ENCODE results near the gene PTGES3L. TPM values are rescaled to one million over a fixed set of nuclear protein-coding genes. Genes with fewer than 3 reads are reported as not detected.
A peak's percentile ranks its signal among the peaks of the same experiment; 100 is the strongest.

The PTGES3L gene
- total and polyA plus RNA-seq, 2 of the 13 experiments (the other 11 are each of a cell fraction or from before 2014, with no cell fraction given) = 1.2 to 2.9 TPM

DNA sequence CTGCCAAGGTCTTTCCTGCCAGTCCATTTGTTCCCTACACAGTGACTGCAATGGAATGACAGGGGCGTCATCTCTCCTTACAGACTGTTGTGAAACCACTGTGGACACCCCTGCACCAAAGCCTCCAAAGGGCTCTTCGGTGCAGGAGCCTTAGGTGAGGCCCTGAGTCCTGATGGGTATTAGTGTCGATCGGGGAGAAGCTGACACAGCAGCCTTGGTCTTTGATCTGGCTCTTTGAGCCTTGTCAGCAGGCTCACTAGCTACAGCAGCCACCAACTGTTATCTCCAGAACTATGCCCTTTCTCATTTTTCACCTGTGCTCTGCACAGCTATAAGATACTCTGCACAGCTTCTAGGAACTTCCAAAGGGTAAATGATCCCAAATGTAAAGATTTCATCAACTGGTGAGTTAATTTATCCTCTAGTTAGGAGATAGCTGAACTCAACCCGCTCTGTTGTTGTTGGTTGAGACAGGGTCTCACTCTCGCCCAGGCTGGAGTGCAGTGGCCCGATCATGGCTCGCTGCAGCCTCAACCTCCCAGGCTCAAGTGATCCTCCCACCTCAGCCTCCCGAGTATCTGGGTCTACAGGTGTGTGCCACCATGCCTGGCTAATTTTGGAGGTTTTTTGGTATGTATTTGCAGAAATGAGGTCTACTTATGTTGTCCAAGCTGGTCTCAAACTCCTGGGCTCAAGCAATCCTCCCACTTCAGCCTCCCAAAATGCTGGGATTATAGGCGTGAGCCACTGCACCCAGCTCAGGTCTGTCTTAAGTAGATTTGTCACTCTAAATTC is 59.6 kb downstream of the PTGES3L start (continued):
- TF ChIP-seq, protein P1, sequence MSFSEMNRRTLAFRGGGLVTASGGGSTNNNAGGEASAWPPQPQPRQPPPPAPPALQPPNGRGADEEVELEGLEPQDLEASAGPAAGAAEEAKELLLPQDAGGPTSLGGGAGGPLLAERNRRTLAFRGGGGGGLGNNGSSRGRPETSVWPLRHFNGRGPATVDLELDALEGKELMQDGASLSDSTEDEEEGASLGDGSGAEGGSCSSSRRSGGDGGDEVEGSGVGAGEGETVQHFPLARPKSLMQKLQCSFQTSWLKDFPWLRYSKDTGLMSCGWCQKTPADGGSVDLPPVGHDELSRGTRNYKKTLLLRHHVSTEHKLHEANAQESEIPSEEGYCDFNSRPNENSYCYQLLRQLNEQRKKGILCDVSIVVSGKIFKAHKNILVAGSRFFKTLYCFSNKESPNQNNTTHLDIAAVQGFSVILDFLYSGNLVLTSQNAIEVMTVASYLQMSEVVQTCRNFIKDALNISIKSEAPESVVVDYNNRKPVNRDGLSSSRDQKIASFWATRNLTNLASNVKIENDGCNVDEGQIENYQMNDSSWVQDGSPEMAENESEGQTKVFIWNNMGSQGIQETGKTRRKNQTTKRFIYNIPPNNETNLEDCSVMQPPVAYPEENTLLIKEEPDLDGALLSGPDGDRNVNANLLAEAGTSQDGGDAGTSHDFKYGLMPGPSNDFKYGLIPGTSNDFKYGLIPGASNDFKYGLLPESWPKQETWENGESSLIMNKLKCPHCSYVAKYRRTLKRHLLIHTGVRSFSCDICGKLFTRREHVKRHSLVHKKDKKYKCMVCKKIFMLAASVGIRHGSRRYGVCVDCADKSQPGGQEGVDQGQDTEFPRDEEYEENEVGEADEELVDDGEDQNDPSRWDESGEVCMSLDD (CRISPR knock-in tag; IDR thresholded peaks at IDR 0.05; ENCODE audit: borderline replicate concordance) = no peak
- TF ChIP-seq EHMT2 (IDR thresholded peaks at IDR 0.05; ENCODE audit: borderline replicate concordance, low read depth, low read length) (no peak), SMAD3 (CRISPR knock-in tag; IDR thresholded peaks at IDR 0.05) (peak; percentile 69; the same call in 1 of the 2 replicates), ZC3H4 (CRISPR knock-in tag; IDR thresholded peaks at IDR 0.05; ENCODE audit: borderline replicate concordance) (no peak), KDM5B (CRISPR knock-in tag; IDR thresholded peaks at IDR 0.05; ENCODE audit: borderline replicate concordance) (peak; percentile 85; the same call in 1 of the 2 replicates), NONO (IDR thresholded peaks at IDR 0.05) (no peak), NONO (CRISPR knock-in tag; conservative IDR thresholded peaks at IDR 0.05) (peak; percentile 63; the same call in 1 of the 2 replicates), ZNF598 (CRISPR knock-in tag; IDR thresholded peaks at IDR 0.05; ENCODE audit: borderline replicate concordance) (peak; percentile 79), BRD4 (CRISPR knock-in tag; IDR thresholded peaks at IDR 0.05) (no peak), HOXA7 (CRISPR knock-in tag; IDR thresholded peaks at IDR 0.05) (no peak), SALL1 (CRISPR knock-in tag; IDR thresholded peaks at IDR 0.05) (peak; percentile 92), ZNF20 (CRISPR knock-in tag; IDR thresholded peaks at IDR 0.05) (no peak), SOX6 (IDR thresholded peaks at IDR 0.05) (no peak), SOX6 (CRISPR knock-in tag; IDR thresholded peaks at IDR 0.05) (peak; percentile 86)
- TF ChIP-seq, protein P2, sequence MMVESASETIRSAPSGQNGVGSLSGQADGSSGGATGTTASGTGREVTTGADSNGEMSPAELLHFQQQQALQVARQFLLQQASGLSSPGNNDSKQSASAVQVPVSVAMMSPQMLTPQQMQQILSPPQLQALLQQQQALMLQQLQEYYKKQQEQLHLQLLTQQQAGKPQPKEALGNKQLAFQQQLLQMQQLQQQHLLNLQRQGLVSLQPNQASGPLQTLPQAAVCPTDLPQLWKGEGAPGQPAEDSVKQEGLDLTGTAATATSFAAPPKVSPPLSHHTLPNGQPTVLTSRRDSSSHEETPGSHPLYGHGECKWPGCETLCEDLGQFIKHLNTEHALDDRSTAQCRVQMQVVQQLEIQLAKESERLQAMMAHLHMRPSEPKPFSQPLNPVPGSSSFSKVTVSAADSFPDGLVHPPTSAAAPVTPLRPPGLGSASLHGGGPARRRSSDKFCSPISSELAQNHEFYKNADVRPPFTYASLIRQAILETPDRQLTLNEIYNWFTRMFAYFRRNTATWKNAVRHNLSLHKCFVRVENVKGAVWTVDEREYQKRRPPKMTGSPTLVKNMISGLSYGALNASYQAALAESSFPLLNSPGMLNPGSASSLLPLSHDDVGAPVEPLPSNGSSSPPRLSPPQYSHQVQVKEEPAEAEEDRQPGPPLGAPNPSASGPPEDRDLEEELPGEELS (CRISPR knock-in tag; IDR thresholded peaks at IDR 0.05) = no peak
- TF ChIP-seq, protein P3, sequence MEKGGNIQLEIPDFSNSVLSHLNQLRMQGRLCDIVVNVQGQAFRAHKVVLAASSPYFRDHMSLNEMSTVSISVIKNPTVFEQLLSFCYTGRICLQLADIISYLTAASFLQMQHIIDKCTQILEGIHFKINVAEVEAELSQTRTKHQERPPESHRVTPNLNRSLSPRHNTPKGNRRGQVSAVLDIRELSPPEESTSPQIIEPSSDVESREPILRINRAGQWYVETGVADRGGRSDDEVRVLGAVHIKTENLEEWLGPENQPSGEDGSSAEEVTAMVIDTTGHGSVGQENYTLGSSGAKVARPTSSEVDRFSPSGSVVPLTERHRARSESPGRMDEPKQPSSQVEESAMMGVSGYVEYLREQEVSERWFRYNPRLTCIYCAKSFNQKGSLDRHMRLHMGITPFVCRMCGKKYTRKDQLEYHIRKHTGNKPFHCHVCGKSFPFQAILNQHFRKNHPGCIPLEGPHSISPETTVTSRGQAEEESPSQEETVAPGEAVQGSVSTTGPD (CRISPR knock-in tag; IDR thresholded peaks at IDR 0.05) = no peak
- TF ChIP-seq, protein P4, sequence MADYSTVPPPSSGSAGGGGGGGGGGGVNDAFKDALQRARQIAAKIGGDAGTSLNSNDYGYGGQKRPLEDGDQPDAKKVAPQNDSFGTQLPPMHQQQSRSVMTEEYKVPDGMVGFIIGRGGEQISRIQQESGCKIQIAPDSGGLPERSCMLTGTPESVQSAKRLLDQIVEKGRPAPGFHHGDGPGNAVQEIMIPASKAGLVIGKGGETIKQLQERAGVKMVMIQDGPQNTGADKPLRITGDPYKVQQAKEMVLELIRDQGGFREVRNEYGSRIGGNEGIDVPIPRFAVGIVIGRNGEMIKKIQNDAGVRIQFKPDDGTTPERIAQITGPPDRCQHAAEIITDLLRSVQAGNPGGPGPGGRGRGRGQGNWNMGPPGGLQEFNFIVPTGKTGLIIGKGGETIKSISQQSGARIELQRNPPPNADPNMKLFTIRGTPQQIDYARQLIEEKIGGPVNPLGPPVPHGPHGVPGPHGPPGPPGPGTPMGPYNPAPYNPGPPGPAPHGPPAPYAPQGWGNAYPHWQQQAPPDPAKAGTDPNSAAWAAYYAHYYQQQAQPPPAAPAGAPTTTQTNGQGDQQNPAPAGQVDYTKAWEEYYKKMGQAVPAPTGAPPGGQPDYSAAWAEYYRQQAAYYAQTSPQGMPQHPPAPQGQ (CRISPR knock-in tag; IDR thresholded peaks at IDR 0.05; ENCODE audit: borderline replicate concordance) = 0 out of 2 replicates have a peak, but pooled peaks have one; percentile 24
- TF ChIP-seq, protein P5, sequence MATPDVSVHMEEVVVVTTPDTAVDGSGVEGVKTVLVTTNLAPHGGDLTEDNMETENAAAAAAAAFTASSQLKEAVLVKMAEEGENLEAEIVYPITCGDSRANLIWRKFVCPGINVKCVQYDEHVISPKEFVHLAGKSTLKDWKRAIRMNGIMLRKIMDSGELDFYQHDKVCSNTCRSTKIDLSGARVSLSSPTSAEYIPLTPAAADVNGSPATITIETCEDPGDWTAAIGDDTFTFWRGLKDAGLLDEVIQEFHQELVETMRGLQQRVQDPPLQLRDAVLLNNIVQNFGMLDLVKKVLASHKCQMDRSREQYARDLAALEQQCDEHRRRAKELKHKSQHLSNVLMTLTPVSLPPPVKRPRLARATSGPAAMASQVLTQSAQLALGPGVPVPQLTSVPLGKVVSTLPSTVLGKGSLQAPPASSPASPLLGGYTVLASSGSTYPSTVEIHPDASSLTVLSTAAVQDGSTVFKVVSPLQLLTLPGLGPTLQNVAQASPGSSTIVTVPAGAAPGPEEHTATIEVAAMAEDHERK (CRISPR knock-in tag; IDR thresholded peaks at IDR 0.05; ENCODE audit: low read depth) = no peak

Measured in HepG2 (cell line).